K562 (cell line): ENCODE measurements around the gene SOCS7. TPM values are rescaled to one million over a fixed set of nuclear protein-coding genes. Genes with fewer than 3 reads are reported as not detected.
A peak's percentile ranks its signal among the peaks of the same experiment; 100 is the strongest.

Source experiments
- BCLAF1 ChIP-seq, 2 experiments: fragments of 450-650 bp in 1 of 2; IDR thresholded peaks; 2 replicates each; pipeline ENCODE4 v1.6.1; 2011 to 2017; ENCODE audit warnings: low read depth in 2 of 2, antibody characterized with exemption in 1 of 2, borderline replicate concordance in 1 of 2, low read length in 1 of 2, mild to moderate bottlenecking in 1 of 2, mixed read lengths in 1 of 2; ENCODE audit not compliant: control insufficient read depth in 1 of 2
- BMI1 ChIP-seq: fragments of 150-350 bp; IDR thresholded peaks from 2 replicates; pipeline ENCODE4 v1.6.1; 2014; ENCODE audit warnings: low read length
- BRD9 ChIP-seq: fragments of 450-650 bp; IDR thresholded peaks from 2 replicates; pipeline ENCODE4 v1.6.1; 2018; ENCODE audit warnings: low read depth; ENCODE audit not compliant: partially characterized antibody
- CCAR2 ChIP-seq: fragments of 200-400 bp; formaldehyde crosslinking; IDR thresholded peaks from 2 replicates; pipeline ENCODE4 v1.6.1; 2017; ENCODE audit warnings: mild to moderate bottlenecking, low read depth, low read length
- ELF4 ChIP-seq: fragments of 450-650 bp; formaldehyde crosslinking; IDR thresholded peaks from 2 replicates; pipeline ENCODE4 v1.4.0; 2022; ENCODE audit warnings: missing genetic modification characterization
- FUS ChIP-seq: fragments of 200-400 bp; formaldehyde crosslinking; optimal IDR thresholded peaks from 2 replicates; pipeline ENCODE3; 2017; ENCODE audit warnings: low read depth, low read length
- GTF2B ChIP-seq: IDR thresholded peaks from 2 replicates; pipeline ENCODE4 v1.6.1; 2011; ENCODE audit not compliant: insufficient read length; ENCODE audit errors: extremely low read depth
- HMG20B ChIP-seq: fragments of 250-450 bp; sonication (Bioruptor Pico); IDR thresholded peaks from 2 replicates; pipeline ENCODE4 v1.5.0; 2021; ENCODE audit warnings: mild to moderate bottlenecking
- IRF2 ChIP-seq: sonication (generic); formaldehyde crosslinking; IDR thresholded peaks from 2 replicates; pipeline ENCODE4 v1.8.1; 2022; ENCODE audit warnings: mild to moderate bottlenecking, missing genetic modification reagents
- MED1 ChIP-seq: sonication (generic); formaldehyde crosslinking; IDR thresholded peaks from 2 replicates; pipeline ENCODE4 v1.8.1; 2023; ENCODE audit warnings: missing genetic modification reagents, borderline replicate concordance
- NEUROD1 ChIP-seq: fragments of 150-350 bp; IDR thresholded peaks from 2 replicates; pipeline ENCODE4 v1.6.1; 2014; ENCODE audit warnings: borderline replicate concordance, low read length, low read depth; ENCODE audit not compliant: partially characterized antibody
- NFE2 ChIP-seq: IDR thresholded peaks from 2 replicates; pipeline ENCODE4 v1.6.1; 2014; ENCODE audit warnings: antibody characterized with exemption, low read depth
- NFIC ChIP-seq: fragments of 450-650 bp; IDR thresholded peaks from 2 replicates; pipeline ENCODE4 v1.6.1; 2017; ENCODE audit warnings: mild to moderate bottlenecking, inconsistent platforms
- NR2C1 ChIP-seq, 2 experiments: fragments of 450-650 bp; IDR thresholded peaks; 2 replicates each; pipeline ENCODE4 v1.6.1; 2017; ENCODE audit warnings: mild to moderate bottlenecking in 2 of 2, antibody characterized with exemption in 1 of 2, inconsistent platforms in 1 of 2, missing compliant biosample characterization in 1 of 2, missing genetic modification characterization in 1 of 2
- PKNOX1 ChIP-seq: fragments of 450-650 bp; IDR thresholded peaks from 2 replicates; pipeline ENCODE4 v1.6.1; 2016
- PML ChIP-seq: IDR thresholded peaks from 2 replicates; pipeline ENCODE4 v1.6.1; 2012; ENCODE audit warnings: low read length, inconsistent platforms
- POLR2A ChIP-seq: fragments of 450-650 bp; conservative IDR thresholded peaks from 2 replicates; pipeline ENCODE4 v1.6.1; 2016
- RBFOX2 ChIP-seq: fragments of 200-400 bp; formaldehyde crosslinking; IDR thresholded peaks from 2 replicates; pipeline ENCODE4 v1.6.1; 2017; ENCODE audit warnings: low read depth, mild to moderate bottlenecking, low read length, moderate library complexity
- RHOXF2B ChIP-seq: fragments of 250-450 bp; sonication (Bioruptor Pico); conservative IDR thresholded peaks from 2 replicates; pipeline ENCODE4 v1.5.1; 2021
- SRSF7 ChIP-seq: fragments of 200-400 bp; formaldehyde crosslinking; optimal IDR thresholded peaks from 2 replicates; pipeline ENCODE3; 2017; ENCODE audit warnings: mild to moderate bottlenecking, low read depth, low read length
- STAT5A ChIP-seq: IDR thresholded peaks from 2 replicates; pipeline ENCODE4 v1.6.1; 2012; ENCODE audit warnings: low read length, inconsistent platforms, borderline replicate concordance
- ZBTB1 ChIP-seq: sonication (generic); formaldehyde crosslinking; IDR thresholded peaks from 2 replicates; pipeline ENCODE4 v1.8.1; 2023; ENCODE audit warnings: missing genetic modification reagents, low read depth, mild to moderate bottlenecking, borderline replicate concordance
- ZFPM2 ChIP-seq: fragments of 250-450 bp; sonication (Bioruptor Pico); IDR thresholded peaks from 2 replicates; pipeline ENCODE4 v1.5.1; 2022; ENCODE audit warnings: mild to moderate bottlenecking
- ZNF24 ChIP-seq: fragments of 450-650 bp; IDR thresholded peaks from 2 replicates; pipeline ENCODE4 v1.6.1; 2016
- ZNF76 ChIP-seq: fragments of 250-450 bp; sonication (Bioruptor Pico); IDR thresholded peaks from 2 replicates; pipeline ENCODE4 v1.4.0; 2020; ENCODE audit warnings: mild to moderate bottlenecking, moderate library complexity, borderline replicate concordance
- ZNF780A ChIP-seq: fragments of 250-450 bp; sonication (Bioruptor Pico); IDR thresholded peaks from 2 replicates; pipeline ENCODE4 v1.5.0; 2021; ENCODE audit warnings: mild to moderate bottlenecking
- polyA plus RNA-seq, 8 experiments: library from polyadenylated mRNA; depleted of rRNA in 4 of 8; stranded (reverse) in 5 of 8; unstranded in 3 of 8; fragments of >200 nt; fragmentation: Nextera tagmentation in 2 of 8; fragmentation: Illumina TruSeq in 1 of 8; extraction: Ambion mirVana in 2 of 8; extraction: Trizol in 1 of 8; gene quantifications; 2 replicates each; pipeline versions ENCODE4 v1.2.1 to v1.2.3, GENCODE V29; 2011 to 2014; ENCODE audit warnings: inconsistent platforms in 1 of 8, missing spikeins in 1 of 8
- total RNA-seq, 7 experiments: library from RNA; depleted of rRNA in 6 of 7; stranded (reverse); fragments of >200 nt in 6 of 7; fragmentation: Illumina TruSeq in 2 of 7; extraction: Trizol in 2 of 7; gene quantifications; 2 replicates each; pipeline versions ENCODE4 v1.2.1 to v1.2.3, GENCODE V29; 2011 to 2021; ENCODE audit warnings: low replicate concordance in 1 of 7

SOCS7 gene
- total and polyA plus RNA-seq, 9 of the 15 experiments (the other 6 are each of a cell fraction or from before 2014, with no cell fraction given): 0.94 to 14.5 (median 8.2) TPM

- TF ChIP-seq FUS (no peak), STAT5A (no peak), NFIC (peak; percentile 33; the same call in 1 of the 2 replicates), ZFPM2 (CRISPR knock-in tag) (no peak), BRD9 (peak; percentile 47), NEUROD1 (no peak), NR2C1 (IDR thresholded peaks at IDR 0.05) (peak; percentile 45; the same call in 1 of the 2 replicates), NR2C1 (tag; IDR thresholded peaks at IDR 0.05) (peak; percentile 64), PML (peak; percentile 43; the same call in 1 of the 2 replicates), HMG20B (CRISPR knock-in tag) (no peak), RHOXF2B (CRISPR knock-in tag) (no peak), SRSF7 (no peak), PKNOX1 (peak; percentile 47; the same call in 1 of the 2 replicates), ZNF780A (CRISPR knock-in tag) (no peak), NFE2 (no peak), CCAR2 (no peak), RBFOX2 (peak; percentile 95), MED1 (no peak), ZNF24 (peak; percentile 52; the same call in 1 of the 2 replicates), ZBTB1 (CRISPR knock-in tag) (no peak), ELF4 (CRISPR knock-in tag) (no peak), POLR2A (peak; percentile 93), BCLAF1 (IDR thresholded peaks at IDR 0.05; ENCODE audit: borderline replicate concordance in 1 of 2, control insufficient read depth in 1 of 2, low read depth in 2 of 2, low read length in 1 of 2) (no peak), ZNF76 (no peak), GTF2B (no peak), IRF2 (no peak), BMI1 (no peak)
Observed at GRCh38 chr17:38351412-38352222, at the start of gene SOCS7 (continued).
